22Rv1 (cell line): ENCODE data around the gene LZTS3.

Experiments
- H3K27ac ChIP-seq: fragments of 450-650 bp; 2 replicates; pipeline ENCODE4 v1.5.1; 2017
- ZFX ChIP-seq: fragments of 450-650 bp; IDR thresholded peaks from 2 replicates; pipeline ENCODE4 v1.6.1; 2017; ENCODE audit warnings: antibody characterized with exemption, borderline replicate concordance
- TF ChIP-seq, protein P1 (sequence below): fragments of 450-650 bp; IDR thresholded peaks from 2 replicates; pipeline ENCODE4 v1.5.1; 2017; ENCODE audit warnings: mild to moderate bottlenecking

LZTS3 gene

DNA sequence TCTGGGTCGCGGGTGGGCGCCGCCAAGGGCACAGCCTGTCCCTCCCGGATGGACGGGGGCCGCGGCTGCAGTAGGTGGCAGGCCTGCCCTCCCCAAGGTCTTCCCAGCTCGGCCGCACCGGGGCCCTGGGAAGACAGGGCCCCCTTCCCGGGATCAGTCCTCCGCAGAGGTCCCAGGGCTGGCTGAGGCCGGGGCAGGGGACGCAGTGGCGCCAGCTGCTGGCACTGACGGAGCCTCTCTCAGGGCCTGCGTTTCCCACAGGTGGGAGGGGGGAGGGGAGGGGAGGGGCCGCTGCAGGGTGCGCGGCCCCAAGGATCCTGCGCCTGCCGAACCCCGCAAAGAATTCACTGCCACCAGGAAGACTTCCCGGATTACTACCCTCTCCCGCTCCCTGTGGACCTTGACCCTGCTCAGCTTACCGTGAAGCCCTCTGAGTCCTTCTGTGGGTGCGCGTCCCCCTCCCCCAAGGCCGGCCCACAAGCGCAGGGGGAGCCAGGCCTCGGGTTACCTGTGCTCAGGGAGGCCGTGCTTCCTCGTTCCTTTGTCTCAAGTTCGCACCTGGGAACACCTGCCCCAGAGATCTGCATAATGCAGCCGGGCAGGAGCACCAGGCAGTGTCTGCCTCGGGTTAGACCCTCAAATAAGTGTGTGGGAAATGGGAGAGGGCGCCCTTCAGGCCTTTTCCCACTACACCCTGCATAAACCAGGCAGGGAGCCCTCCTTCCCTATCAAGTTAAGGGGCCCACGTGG is 5.1 kb downstream of the LZTS3 start:
- H3K27ac ChIP-seq = no peak overlapping the region
- TF ChIP-seq, protein P1, sequence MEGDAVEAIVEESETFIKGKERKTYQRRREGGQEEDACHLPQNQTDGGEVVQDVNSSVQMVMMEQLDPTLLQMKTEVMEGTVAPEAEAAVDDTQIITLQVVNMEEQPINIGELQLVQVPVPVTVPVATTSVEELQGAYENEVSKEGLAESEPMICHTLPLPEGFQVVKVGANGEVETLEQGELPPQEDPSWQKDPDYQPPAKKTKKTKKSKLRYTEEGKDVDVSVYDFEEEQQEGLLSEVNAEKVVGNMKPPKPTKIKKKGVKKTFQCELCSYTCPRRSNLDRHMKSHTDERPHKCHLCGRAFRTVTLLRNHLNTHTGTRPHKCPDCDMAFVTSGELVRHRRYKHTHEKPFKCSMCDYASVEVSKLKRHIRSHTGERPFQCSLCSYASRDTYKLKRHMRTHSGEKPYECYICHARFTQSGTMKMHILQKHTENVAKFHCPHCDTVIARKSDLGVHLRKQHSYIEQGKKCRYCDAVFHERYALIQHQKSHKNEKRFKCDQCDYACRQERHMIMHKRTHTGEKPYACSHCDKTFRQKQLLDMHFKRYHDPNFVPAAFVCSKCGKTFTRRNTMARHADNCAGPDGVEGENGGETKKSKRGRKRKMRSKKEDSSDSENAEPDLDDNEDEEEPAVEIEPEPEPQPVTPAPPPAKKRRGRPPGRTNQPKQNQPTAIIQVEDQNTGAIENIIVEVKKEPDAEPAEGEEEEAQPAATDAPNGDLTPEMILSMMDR = peak; percentile 27; the same call in 1 of the 2 replicates
- TF ChIP-seq ZFX = no peak

DNA sequence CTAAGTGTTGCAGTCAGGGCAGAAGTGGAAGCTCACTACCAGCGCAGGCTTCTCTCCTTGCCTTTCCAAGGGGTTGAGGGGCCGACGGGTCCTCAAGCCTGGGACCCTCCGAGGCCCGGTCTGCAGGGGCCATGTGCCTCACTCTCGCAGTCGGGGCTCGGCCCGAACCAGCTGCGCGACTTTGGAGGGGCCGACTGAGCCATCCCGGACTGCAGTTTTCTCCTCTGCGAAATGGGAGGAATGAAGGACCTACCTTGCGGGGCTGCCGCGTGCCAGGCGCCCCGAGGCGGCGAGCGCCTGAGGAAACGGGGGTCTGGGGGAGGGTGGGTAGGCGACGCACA is 5.6 kb downstream of the LZTS3 start:
- TF ChIP-seq, protein P1 = no peak
- no peak overlapping the region for H3K27ac ChIP-seq

DNA sequence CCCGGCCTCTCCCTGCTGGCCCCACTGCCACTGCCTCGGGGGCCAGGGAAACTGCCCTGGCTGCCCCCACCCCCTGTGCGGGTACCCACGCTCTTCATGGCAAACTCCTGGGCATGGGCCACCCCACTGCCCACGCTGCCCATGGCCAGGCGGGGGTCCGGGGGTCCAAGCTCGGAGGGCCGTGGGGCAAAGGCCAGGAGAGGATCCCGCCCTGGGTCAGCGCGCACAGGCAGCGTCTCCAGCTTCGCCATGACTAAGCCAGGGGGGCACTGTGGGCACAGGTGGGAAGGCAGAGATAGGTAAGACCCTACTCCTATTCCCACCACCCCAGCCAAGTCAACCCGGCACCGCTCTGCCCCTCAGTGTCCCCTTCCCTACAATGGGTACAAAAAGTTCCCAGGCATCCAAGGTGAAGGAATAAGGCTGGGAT is 6.4 kb downstream of the LZTS3 start:
- H3K27ac ChIP-seq = no peak overlapping the region
- TF ChIP-seq ZFX = no peak
- TF ChIP-seq, protein P1 = no peak

DNA sequence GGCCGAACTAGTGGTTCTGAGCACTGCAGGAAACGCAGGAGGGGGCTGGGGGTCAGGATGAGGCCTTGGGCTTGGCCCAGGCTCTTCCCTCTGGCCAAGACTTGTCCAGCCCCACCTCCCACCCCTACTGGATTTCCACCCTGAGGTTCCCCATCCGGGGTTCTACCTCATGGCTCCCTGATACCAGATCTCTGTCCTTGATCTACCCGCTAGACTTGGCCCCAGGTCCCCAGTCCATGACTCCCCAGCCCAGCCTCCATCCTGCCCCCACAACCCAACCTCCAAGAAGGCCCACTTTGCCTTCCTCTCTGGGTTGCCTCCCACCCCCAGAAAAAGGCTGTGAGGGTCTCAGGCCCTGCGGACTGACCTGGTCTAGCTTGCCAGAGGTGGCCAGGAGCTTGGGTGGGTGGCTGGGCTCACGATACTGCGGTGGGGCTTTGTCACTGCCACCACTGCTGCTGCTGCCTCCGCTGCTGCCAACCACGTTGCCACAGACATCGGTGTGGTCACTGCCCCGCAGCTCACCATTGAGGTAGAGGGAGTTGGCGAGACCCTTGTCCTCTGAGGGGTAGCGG is 6.9 kb downstream of the LZTS3 start:
- no peak overlapping the region for H3K27ac ChIP-seq
- TF ChIP-seq ZFX = no peak
- TF ChIP-seq, protein P1 = no peak

DNA sequence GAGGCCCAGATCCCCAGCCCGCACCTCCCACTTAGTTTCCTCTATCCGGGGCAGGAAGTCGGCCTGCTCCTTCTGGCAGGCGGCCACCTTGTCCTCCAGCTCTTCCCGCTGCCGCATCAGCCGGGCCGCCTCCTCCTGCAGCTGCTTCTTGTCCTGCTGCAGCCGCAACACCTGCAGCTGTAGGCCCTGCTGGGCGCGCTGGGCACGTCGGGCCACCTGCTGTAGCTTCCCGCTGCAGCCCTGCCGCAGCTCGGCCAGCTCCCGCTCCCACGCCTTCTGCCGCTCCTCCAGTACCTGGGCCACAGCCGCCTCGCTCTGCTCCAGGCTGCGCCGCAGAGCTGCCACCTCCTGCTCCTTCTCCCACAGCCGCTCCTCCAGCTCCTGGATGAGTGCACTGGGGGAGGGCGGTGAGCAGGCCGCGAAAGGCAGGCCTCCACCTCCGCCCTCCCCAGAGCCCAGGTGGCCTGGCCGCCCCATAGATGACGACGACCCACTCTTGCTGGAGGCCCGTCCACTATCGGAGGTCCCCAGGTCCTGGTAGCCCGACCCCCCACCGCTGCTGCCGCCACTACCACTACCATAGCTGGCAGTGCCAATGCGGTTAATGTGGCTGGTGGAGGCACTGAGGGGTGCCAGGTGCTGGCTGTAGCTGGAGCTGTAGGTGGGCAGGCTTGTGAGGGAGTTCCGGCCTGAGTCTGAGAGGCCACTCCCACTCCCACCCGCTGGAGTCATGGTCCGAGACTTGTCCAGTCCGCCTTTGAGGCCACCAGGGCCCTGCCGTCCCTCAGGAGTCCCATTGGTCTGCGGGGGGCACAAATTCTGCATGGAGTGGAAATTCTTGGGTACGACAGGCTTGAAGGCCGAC is 7.6 kb downstream of the LZTS3 start:
- TF ChIP-seq, protein P1 = no peak
- no peak for TF ChIP-seq ZFX
- H3K27ac ChIP-seq = no peak overlapping the region

DNA sequence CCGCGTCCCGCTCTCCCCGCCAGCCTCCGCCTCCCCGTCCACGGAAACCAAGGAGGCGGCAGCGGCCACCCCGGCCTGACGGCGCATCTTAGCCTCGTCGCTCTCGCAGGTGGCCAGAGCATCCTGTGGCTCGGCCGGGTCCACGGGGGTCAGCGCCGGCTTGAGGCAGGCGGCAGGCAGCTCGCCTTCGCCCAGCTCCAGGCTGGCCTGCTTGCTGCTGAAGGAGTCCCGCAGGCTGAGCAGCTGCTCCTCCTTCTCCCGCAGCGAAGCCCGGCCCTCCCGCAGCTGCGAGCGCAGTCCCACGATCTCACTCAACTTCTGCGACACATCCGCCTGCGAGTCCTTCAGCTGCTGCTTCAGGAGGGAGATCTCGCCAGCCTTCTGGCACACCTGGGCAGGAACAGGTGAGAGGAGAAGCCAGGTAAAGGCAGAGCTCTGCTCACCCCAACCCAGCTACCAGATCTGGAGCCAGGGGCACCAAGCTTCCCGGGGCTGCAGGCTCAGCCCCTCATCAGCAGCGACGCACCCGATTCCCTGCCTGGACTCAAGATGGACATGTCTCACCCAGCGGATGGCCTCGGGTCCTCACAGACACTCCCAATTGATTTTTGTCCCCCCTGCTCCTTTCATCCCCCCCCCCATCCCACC is 8.5 kb downstream of the LZTS3 start:
- TF ChIP-seq, protein P1 = no peak

More for the DNA sequence above, 8.5 kb downstream of the LZTS3 start:
- no peak overlapping the region for H3K27ac ChIP-seq
